ENCODE measurements around the gene MTX3. TPM values are rescaled to one million over a fixed set of nuclear protein-coding genes. Genes with fewer than 3 reads are reported as not detected.

The MTX3 gene
- total and polyA plus RNA-seq, 4 donors: 2.3 to 7.6 (median 4.4) TPM

GRCh38 chr5:79985288-79985687 lies 5.8 kb downstream of the MTX3 start:
- no peak for TF ChIP-seq FOXA1 (IDR thresholded peaks at IDR 0.05)
- TF ChIP-seq REST (IDR thresholded peaks at IDR 0.05): no peak
- no peak for TF ChIP-seq ZBTB33 (IDR thresholded peaks at IDR 0.05)
- no peak for TF ChIP-seq HNF4G (IDR thresholded peaks at IDR 0.05)
- Histone ChIP-seq H3K9me3 (ENCODE audit: control insufficient read depth in 4 of 4, low read length in 3 of 4) (no peaks in the 10 kb centered on the region), H3K27me3 (ENCODE audit: control insufficient read depth in 4 of 4, insufficient read depth in 4 of 4, low read length in 3 of 4) (no peaks in the 10 kb centered on the region), H3K9ac (ENCODE audit: low read depth in 1 of 2, low read length in 2 of 2) (no peak overlapping the region), H3K4me3 (ENCODE audit: low read depth in 1 of 3, low read length in 3 of 3) (no peak overlapping the region), H3K27ac (ENCODE audit: low read depth in 1 of 2, low read length in 2 of 2) (no peak overlapping the region), H3K4me1 (ENCODE audit: control insufficient read depth in 4 of 4, insufficient read depth in 4 of 4, low read length in 3 of 4) (peaks cover 0 to 3% (median 2%) of the 10 kb centered on the region in 4 donors), H3K36me3 (ENCODE audit: control insufficient read depth in 4 of 4, insufficient read depth in 3 of 4, low read depth in 1 of 4, low read length in 3 of 4) (peaks cover 7 to 39% (median 22%) of the 10 kb centered on the region in 4 donors)
- 50% methylated on average over 2 of the region's 2 CpGs for WGBS
- DNase-seq (ENCODE audit: low spot score): no peak

GRCh38 chr5:79984363-79984762 lies 6.7 kb downstream of the MTX3 start:
- no peak for TF ChIP-seq GABPA (IDR thresholded peaks at IDR 0.05 in 1 of 2, conservative IDR thresholded peaks at IDR 0.05 in 1 of 2)
- no peak for TF ChIP-seq FOXA2 (IDR thresholded peaks at IDR 0.05)
- no peak for TF ChIP-seq ZBTB33 (IDR thresholded peaks at IDR 0.05)
- TF ChIP-seq RXRA (IDR thresholded peaks at IDR 0.05): no peak
- TF ChIP-seq YY1 (IDR thresholded peaks at IDR 0.05): no peak
- no peak for TF ChIP-seq CTCF (IDR thresholded peaks at IDR 0.05; ENCODE audit: low read depth, low read length, missing input control)
- TF ChIP-seq TAF1 (conservative IDR thresholded peaks at IDR 0.05): no peak
- TF ChIP-seq RAD21 (IDR thresholded peaks at IDR 0.05): no peak
- TF ChIP-seq NR2F2 (IDR thresholded peaks at IDR 0.05): no peak
- H3K36me3 ChIP-seq (ENCODE audit: control insufficient read depth in 4 of 4, insufficient read depth in 3 of 4, low read depth in 1 of 4, low read length in 3 of 4): peaks cover 7 to 39% (median 23%) of the 10 kb centered on the region in 4 donors

More at GRCh38 chr5:79984363-79984762, 6.7 kb downstream of the MTX3 start:
- Histone ChIP-seq H3K9me3 (ENCODE audit: control insufficient read depth in 4 of 4, low read length in 3 of 4) (no peaks in the 10 kb centered on the region), H3K27ac (ENCODE audit: low read depth in 1 of 2, low read length in 2 of 2) (no peak overlapping the region), H3K27me3 (ENCODE audit: control insufficient read depth in 4 of 4, insufficient read depth in 4 of 4, low read length in 3 of 4) (no peaks in the 10 kb centered on the region), H3K4me1 (ENCODE audit: control insufficient read depth in 4 of 4, insufficient read depth in 4 of 4, low read length in 3 of 4) (no peaks in the 10 kb centered on the region), H3K4me3 (ENCODE audit: low read depth in 1 of 3, low read length in 3 of 3) (no peak overlapping the region), H3K9ac (ENCODE audit: low read depth in 1 of 2, low read length in 2 of 2) (no peak overlapping the region)
- no peak for DNase-seq (ENCODE audit: low spot score)
